ENCODE data around the gene RELB.

The RELB gene

DNA sequence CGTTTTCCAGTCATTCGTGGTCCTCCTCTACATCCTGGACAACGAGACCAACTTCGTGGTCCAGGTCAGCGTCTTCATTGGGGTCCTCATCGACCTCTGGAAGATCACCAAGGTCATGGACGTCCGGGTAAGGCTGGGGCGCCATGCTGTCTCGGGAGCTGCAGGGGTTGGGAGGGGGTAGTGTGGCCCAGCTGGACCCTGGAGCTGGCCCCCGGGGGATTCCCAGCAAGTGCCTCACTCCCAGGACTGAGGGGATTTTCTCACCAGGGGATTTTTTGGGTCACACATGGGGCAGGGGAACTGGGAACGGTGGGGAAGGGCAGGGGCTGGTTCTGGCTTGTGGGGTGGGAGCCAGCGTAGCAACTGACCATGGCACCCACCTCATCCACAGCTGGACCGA lies 10.8 kb upstream of the RELB start:
- Histone ChIP-seq H3K27ac (ENCODE audit: low read depth, low read length) (peak overlapping the region; percentile 47; the same call in 1 of the 2 replicates), H3K9me3 (ENCODE audit: insufficient read depth, low read length) (no peaks in the 10 kb centered on the region), H2AFZ (ENCODE audit: low read depth, low read length, severe bottlenecking) (no peak overlapping the region), H3K4me2 (ENCODE audit: low read depth, low read length, poor library complexity, severe bottlenecking) (no peak overlapping the region), H3K9ac (ENCODE audit: low read length) (no peak overlapping the region), H4K20me1 (ENCODE audit: low read depth, low read length) (no peaks in the 10 kb centered on the region), H3K9me2 (replicated peaks; ENCODE audit: insufficient read depth, low read length) (no peaks in the 10 kb centered on the region), H3F3A (ENCODE audit: insufficient read depth) (no peaks in the 10 kb centered on the region), H3K79me2 (ENCODE audit: insufficient read depth, low read length) (no peaks in the 10 kb centered on the region), H3K4me3 (ENCODE audit: insufficient read depth, low read length, poor library complexity, severe bottlenecking) (no peak overlapping the region), H3K36me3 (ENCODE audit: low read length) (no peaks in the 10 kb centered on the region), H3K27me3 (ENCODE audit: low read length) (no peaks in the 10 kb centered on the region)
- TF ChIP-seq, protein P1, sequence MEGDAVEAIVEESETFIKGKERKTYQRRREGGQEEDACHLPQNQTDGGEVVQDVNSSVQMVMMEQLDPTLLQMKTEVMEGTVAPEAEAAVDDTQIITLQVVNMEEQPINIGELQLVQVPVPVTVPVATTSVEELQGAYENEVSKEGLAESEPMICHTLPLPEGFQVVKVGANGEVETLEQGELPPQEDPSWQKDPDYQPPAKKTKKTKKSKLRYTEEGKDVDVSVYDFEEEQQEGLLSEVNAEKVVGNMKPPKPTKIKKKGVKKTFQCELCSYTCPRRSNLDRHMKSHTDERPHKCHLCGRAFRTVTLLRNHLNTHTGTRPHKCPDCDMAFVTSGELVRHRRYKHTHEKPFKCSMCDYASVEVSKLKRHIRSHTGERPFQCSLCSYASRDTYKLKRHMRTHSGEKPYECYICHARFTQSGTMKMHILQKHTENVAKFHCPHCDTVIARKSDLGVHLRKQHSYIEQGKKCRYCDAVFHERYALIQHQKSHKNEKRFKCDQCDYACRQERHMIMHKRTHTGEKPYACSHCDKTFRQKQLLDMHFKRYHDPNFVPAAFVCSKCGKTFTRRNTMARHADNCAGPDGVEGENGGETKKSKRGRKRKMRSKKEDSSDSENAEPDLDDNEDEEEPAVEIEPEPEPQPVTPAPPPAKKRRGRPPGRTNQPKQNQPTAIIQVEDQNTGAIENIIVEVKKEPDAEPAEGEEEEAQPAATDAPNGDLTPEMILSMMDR (IDR thresholded peaks at IDR 0.05; ENCODE audit: insufficient read depth, low read length, poor library complexity, severe bottlenecking) = no peak

DNA sequence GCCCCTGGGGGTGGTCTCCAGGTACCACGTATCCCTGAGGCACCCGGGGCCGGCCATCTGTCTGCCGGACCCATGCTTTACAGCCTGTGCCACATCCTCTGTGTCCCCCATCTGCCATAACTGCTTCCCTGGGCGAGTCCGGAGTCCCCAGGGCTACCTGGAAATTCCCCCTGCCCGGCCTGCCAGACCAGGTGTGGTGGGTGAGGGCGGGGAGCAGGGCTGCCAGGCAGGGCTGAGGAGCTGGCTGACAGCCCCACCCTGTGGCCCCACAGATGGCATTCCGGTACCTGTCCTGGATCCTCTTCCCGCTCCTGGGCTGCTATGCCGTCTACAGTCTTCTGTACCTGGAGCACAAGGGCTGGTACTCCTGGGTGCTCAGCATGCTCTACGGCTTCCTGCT lies 10.3 kb upstream of the RELB start:
- Histone ChIP-seq H3K27me3 (ENCODE audit: low read length) (no peaks in the 10 kb centered on the region), H3F3A (ENCODE audit: insufficient read depth) (no peaks in the 10 kb centered on the region), H2AFZ (ENCODE audit: low read depth, low read length, severe bottlenecking) (no peak overlapping the region), H3K36me3 (ENCODE audit: low read length) (no peaks in the 10 kb centered on the region), H4K20me1 (ENCODE audit: low read depth, low read length) (no peaks in the 10 kb centered on the region), H3K9me3 (ENCODE audit: insufficient read depth, low read length) (no peaks in the 10 kb centered on the region), H3K9me2 (replicated peaks; ENCODE audit: insufficient read depth, low read length) (no peaks in the 10 kb centered on the region), H3K4me2 (ENCODE audit: low read depth, low read length, poor library complexity, severe bottlenecking) (no peak overlapping the region), H3K79me2 (ENCODE audit: insufficient read depth, low read length) (no peaks in the 10 kb centered on the region), H3K27ac (ENCODE audit: low read depth, low read length) (peak overlapping the region; percentile 47), H3K9ac (ENCODE audit: low read length) (no peak overlapping the region), H3K4me3 (ENCODE audit: insufficient read depth, low read length, poor library complexity, severe bottlenecking) (no peak overlapping the region)
- no peak for TF ChIP-seq EZH2phosphoT487 (conservative IDR thresholded peaks at IDR 0.05; ENCODE audit: low read length)
- TF ChIP-seq, protein P1 (IDR thresholded peaks at IDR 0.05; ENCODE audit: insufficient read depth, low read length, poor library complexity, severe bottlenecking) = no peak

DNA sequence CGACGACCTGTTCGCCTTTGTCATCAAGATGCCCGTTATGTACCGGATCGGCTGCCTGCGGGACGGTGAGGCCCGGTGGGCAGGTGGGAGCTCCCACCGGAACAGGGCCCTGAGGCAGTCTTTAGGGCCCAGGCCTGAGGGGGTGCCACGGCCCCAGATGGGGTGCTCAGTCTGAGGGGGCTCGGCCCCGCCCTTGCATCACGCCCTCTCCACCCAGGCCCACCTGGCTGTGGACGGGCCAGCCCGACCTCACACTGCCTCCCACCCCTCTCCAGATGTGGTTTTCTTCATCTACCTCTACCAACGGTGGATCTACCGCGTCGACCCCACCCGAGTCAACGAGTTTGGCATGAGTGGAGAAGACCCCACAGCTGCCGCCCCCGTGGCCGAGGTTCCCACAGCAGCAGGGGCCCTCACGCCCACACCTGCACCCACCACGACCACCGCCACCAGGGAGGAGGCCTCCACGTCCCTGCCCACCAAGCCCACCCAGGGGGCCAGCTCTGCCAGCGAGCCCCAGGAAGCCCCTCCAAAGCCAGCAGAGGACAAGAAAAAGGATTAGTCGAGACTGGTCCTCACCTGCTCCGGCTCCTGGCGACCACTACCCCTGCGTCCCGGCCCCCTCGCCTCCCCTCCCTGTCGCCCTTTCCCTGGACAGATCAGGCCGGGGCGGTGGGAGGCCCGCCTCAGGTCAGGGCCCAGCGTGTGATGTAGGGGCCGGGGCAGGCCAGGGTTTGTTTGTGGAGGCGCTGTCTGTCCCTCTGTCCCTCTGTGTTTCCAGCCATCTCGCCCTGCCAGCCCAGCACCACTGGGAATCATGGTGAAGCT lies 8.7 kb upstream of the RELB start:
- H3K9ac ChIP-seq (ENCODE audit: low read length) = no peak overlapping the region
- TF ChIP-seq, protein P1 (IDR thresholded peaks at IDR 0.05; ENCODE audit: insufficient read depth, low read length, poor library complexity, severe bottlenecking) = no peak
- TF ChIP-seq EZH2phosphoT487 (conservative IDR thresholded peaks at IDR 0.05; ENCODE audit: low read length) = no peak

More for the DNA sequence above, 8.7 kb upstream of the RELB start:
- Histone ChIP-seq H3K9me2 (replicated peaks; ENCODE audit: insufficient read depth, low read length) (no peaks in the 10 kb centered on the region), H3K79me2 (ENCODE audit: insufficient read depth, low read length) (no peaks in the 10 kb centered on the region), H2AFZ (ENCODE audit: low read depth, low read length, severe bottlenecking) (no peak overlapping the region), H4K20me1 (ENCODE audit: low read depth, low read length) (no peaks in the 10 kb centered on the region), H3K36me3 (ENCODE audit: low read length) (no peaks in the 10 kb centered on the region), H3K9me3 (ENCODE audit: insufficient read depth, low read length) (no peaks in the 10 kb centered on the region), H3K27me3 (ENCODE audit: low read length) (no peaks in the 10 kb centered on the region), H3K27ac (ENCODE audit: low read depth, low read length) (no peak overlapping the region), H3K4me3 (ENCODE audit: insufficient read depth, low read length, poor library complexity, severe bottlenecking) (no peak overlapping the region), H3K4me2 (ENCODE audit: low read depth, low read length, poor library complexity, severe bottlenecking) (no peak overlapping the region), H3F3A (ENCODE audit: insufficient read depth) (no peaks in the 10 kb centered on the region)
